GM12891 (cell line): Measurements from ENCODE around the gene CREBRF.

Source experiments
- POLR2A ChIP-seq: IDR thresholded peaks from 2 replicates; pipeline ENCODE4 v1.6.1; 2011; ENCODE audit warnings: low read depth, low read length, control low read depth
- POLR2AphosphoS5 ChIP-seq: IDR thresholded peaks from 2 replicates; pipeline ENCODE4 v1.6.1; 2011; ENCODE audit warnings: low read depth, low read length, control low read depth

DNA sequence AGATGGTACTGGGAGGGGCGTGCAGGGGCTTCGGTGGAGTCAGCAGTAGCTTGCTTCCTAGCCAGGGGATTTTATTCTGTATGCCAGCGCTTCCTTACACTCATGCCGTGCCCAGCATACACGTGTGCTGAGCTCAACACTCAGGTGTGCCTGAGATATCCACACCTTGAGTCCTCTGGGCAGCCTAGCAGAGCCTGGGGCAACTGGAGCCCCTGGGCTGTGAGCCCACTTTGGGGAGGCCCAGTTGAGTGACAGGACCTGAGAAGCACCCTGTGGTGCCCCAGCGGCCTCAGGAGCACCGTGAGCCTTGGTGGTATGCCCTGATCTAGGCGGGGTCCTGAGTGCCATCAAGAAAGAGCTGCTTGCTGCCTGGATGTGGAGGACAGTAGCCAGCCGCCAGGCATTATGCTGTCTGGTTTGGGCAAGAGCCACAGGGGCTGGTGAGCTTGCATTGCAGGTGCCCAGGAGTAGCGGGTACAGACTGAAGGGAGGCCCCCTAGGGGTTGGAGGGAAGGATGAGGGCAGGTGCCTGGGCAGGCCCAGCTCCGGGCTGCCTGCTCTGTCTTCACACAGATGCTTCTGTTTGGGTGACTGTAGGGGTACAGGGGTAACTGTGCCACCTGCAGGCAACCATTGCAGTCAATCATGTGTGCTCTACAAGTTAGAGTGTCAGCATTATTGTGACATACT lies 131.0 kb downstream of the CREBRF start:
- TF ChIP-seq POLR2AphosphoS5 (no peak), POLR2A (no peak)
